WTC11 (cell line): ENCODE measurements around the gene B4GAT1. TPM values are rescaled to one million over a fixed set of nuclear protein-coding genes. Genes with fewer than 3 reads are reported as not detected.

Source experiments
- ATAC-seq: fragments of 200-7000 bp; cut with Tn5 transposase; 2 replicates; pipeline ENCODE4 v1.10.0; 2021; ENCODE audit warnings: mild to moderate bottlenecking, moderate library complexity
- CTCF ChIA-PET: fragments of 300-600 bp; sonication (Branson Sonifier 250); formaldehyde crosslinking; loops from one replicate; lab custom pipeline; 2021; ENCODE audit warnings: antibody characterized with exemption; lab: Charles Lee
- POLR2A ChIA-PET: fragments of 350-600 bp; sonication (Branson Sonifier 250); formaldehyde crosslinking; loops from one replicate; lab custom pipeline; 2021; ENCODE audit warnings: antibody characterized with exemption; lab: Charles Lee
- DNase-seq: peaks from one replicate; pipeline ENCODE4 v3.0.0; 2021; ENCODE audit warnings: low spot score
- H3K27ac Mint-ChIP-seq: 2 replicates; pipeline ENCODE4 v1.8.0; 2021; ENCODE audit warnings: mixed read lengths
- H3K27me3 Mint-ChIP-seq: 2 replicates; pipeline ENCODE4 v1.8.0; 2021; ENCODE audit warnings: low read depth, mild to moderate bottlenecking, moderate library complexity, mixed read lengths
- H3K36me3 Mint-ChIP-seq: 2 replicates; pipeline ENCODE4 v1.8.0; 2021; ENCODE audit warnings: mixed read lengths
- H3K4me1 Mint-ChIP-seq: 2 replicates; pipeline ENCODE4 v1.8.0; 2022; ENCODE audit warnings: mixed read lengths
- H3K4me3 Mint-ChIP-seq: 2 replicates; pipeline ENCODE4 v1.8.0; 2021; ENCODE audit warnings: mild to moderate bottlenecking, moderate library complexity, mixed read lengths
- H3K9me3 Mint-ChIP-seq: 2 replicates; pipeline ENCODE4 v1.8.0; 2021; ENCODE audit warnings: mixed read lengths
- ARID4B ChIP-seq: sonication (generic); formaldehyde crosslinking; IDR thresholded peaks from 2 replicates; pipeline ENCODE4 v1.8.0; 2023; ENCODE audit warnings: missing genetic modification reagents, mild to moderate bottlenecking, borderline replicate concordance
- ETV6 ChIP-seq: sonication (generic); formaldehyde crosslinking; IDR thresholded peaks from 2 replicates; pipeline ENCODE4 v1.8.1; 2022; ENCODE audit warnings: mild to moderate bottlenecking, missing genetic modification reagents
- FOXP1 ChIP-seq: sonication (generic); formaldehyde crosslinking; IDR thresholded peaks from 2 replicates; pipeline ENCODE4 v1.8.0; 2022; ENCODE audit warnings: missing genetic modification reagents, mild to moderate bottlenecking, moderate library complexity, borderline replicate concordance
- KAT7 ChIP-seq: sonication (generic); formaldehyde crosslinking; IDR thresholded peaks from 2 replicates; pipeline ENCODE4 v1.8.1; 2023; ENCODE audit warnings: missing genetic modification reagents, mild to moderate bottlenecking, borderline replicate concordance
- ZNF121 ChIP-seq: sonication (generic); formaldehyde crosslinking; IDR thresholded peaks from 2 replicates; pipeline ENCODE4 v1.8.0; 2023; ENCODE audit warnings: missing genetic modification reagents
- ZNF232 ChIP-seq: sonication (generic); formaldehyde crosslinking; IDR thresholded peaks from 2 replicates; pipeline ENCODE4 v1.8.0; 2022; ENCODE audit warnings: mild to moderate bottlenecking, missing genetic modification reagents
- ZNF512 ChIP-seq: sonication (generic); formaldehyde crosslinking; IDR thresholded peaks from 2 replicates; pipeline ENCODE4 v1.8.1; 2022; ENCODE audit warnings: missing genetic modification reagents, borderline replicate concordance
- total RNA-seq: library from RNA; stranded (reverse); gene quantifications from 3 replicates; pipeline ENCODE4 v1.2.3, GENCODE V29; 2021
- TF ChIP-seq, protein P1 (sequence below): sonication (generic); formaldehyde crosslinking; IDR thresholded peaks from 2 replicates; pipeline ENCODE4 v1.8.1; 2023; ENCODE audit warnings: mild to moderate bottlenecking, missing genetic modification reagents
- TF ChIP-seq, protein P2 (sequence below): sonication (generic); formaldehyde crosslinking; IDR thresholded peaks from 2 replicates; pipeline ENCODE4 v1.8.1; 2023; ENCODE audit warnings: mild to moderate bottlenecking, missing genetic modification reagents
- TF ChIP-seq, protein P3 (sequence below): sonication (generic); formaldehyde crosslinking; IDR thresholded peaks from 2 replicates; pipeline ENCODE4 v1.8.1; 2023; ENCODE audit warnings: mild to moderate bottlenecking, missing genetic modification reagents, borderline replicate concordance
- TF ChIP-seq, protein P4 (sequence below): fragments of 250-450 bp; sonication (Bioruptor Pico); conservative IDR thresholded peaks from 2 replicates; pipeline ENCODE4 v1.9.0; 2021; ENCODE audit warnings: mild to moderate bottlenecking
- TF ChIP-seq, protein P5 (sequence below): sonication (generic); formaldehyde crosslinking; IDR thresholded peaks from 2 replicates; pipeline ENCODE4 v1.8.1; 2023; ENCODE audit warnings: mild to moderate bottlenecking, moderate library complexity, missing genetic modification reagents

The B4GAT1 gene
- total RNA-seq, 1 experiment from 2014 or later = 34.1 TPM

- peak; percentile 83; the same call in 1 of the 2 replicates for TF ChIP-seq ZNF232 (CRISPR knock-in tag)
- TF ChIP-seq ARID4B (CRISPR knock-in tag) = peak; percentile 52; the same call in 1 of the 2 replicates
- TF ChIP-seq ETV6 = peak; percentile 67; the same call in 1 of the 2 replicates
- TF ChIP-seq FOXP1 = peak; percentile 93
- no peak for TF ChIP-seq ZNF512 (CRISPR knock-in tag)
- TF ChIP-seq, protein P1, sequence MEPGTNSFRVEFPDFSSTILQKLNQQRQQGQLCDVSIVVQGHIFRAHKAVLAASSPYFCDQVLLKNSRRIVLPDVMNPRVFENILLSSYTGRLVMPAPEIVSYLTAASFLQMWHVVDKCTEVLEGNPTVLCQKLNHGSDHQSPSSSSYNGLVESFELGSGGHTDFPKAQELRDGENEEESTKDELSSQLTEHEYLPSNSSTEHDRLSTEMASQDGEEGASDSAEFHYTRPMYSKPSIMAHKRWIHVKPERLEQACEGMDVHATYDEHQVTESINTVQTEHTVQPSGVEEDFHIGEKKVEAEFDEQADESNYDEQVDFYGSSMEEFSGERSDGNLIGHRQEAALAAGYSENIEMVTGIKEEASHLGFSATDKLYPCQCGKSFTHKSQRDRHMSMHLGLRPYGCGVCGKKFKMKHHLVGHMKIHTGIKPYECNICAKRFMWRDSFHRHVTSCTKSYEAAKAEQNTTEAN (CRISPR knock-in tag) = 0 out of 2 replicates have a peak, but pooled peaks have one; percentile 61
- TF ChIP-seq, protein P2, sequence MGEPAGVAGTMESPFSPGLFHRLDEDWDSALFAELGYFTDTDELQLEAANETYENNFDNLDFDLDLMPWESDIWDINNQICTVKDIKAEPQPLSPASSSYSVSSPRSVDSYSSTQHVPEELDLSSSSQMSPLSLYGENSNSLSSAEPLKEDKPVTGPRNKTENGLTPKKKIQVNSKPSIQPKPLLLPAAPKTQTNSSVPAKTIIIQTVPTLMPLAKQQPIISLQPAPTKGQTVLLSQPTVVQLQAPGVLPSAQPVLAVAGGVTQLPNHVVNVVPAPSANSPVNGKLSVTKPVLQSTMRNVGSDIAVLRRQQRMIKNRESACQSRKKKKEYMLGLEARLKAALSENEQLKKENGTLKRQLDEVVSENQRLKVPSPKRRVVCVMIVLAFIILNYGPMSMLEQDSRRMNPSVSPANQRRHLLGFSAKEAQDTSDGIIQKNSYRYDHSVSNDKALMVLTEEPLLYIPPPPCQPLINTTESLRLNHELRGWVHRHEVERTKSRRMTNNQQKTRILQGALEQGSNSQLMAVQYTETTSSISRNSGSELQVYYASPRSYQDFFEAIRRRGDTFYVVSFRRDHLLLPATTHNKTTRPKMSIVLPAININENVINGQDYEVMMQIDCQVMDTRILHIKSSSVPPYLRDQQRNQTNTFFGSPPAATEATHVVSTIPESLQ (CRISPR knock-in tag) = no peak
- no peak for TF ChIP-seq KAT7
- TF ChIP-seq, protein P3, sequence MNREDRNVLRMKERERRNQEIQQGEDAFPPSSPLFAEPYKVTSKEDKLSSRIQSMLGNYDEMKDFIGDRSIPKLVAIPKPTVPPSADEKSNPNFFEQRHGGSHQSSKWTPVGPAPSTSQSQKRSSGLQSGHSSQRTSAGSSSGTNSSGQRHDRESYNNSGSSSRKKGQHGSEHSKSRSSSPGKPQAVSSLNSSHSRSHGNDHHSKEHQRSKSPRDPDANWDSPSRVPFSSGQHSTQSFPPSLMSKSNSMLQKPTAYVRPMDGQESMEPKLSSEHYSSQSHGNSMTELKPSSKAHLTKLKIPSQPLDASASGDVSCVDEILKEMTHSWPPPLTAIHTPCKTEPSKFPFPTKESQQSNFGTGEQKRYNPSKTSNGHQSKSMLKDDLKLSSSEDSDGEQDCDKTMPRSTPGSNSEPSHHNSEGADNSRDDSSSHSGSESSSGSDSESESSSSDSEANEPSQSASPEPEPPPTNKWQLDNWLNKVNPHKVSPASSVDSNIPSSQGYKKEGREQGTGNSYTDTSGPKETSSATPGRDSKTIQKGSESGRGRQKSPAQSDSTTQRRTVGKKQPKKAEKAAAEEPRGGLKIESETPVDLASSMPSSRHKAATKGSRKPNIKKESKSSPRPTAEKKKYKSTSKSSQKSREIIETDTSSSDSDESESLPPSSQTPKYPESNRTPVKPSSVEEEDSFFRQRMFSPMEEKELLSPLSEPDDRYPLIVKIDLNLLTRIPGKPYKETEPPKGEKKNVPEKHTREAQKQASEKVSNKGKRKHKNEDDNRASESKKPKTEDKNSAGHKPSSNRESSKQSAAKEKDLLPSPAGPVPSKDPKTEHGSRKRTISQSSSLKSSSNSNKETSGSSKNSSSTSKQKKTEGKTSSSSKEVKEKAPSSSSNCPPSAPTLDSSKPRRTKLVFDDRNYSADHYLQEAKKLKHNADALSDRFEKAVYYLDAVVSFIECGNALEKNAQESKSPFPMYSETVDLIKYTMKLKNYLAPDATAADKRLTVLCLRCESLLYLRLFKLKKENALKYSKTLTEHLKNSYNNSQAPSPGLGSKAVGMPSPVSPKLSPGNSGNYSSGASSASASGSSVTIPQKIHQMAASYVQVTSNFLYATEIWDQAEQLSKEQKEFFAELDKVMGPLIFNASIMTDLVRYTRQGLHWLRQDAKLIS (CRISPR knock-in tag) = no peak
- peak; percentile 66; the same call in 1 of the 2 replicates for TF ChIP-seq ZNF121 (CRISPR knock-in tag)
Measured at GRCh38 chr11:66311965-66312548, 35.4 kb downstream of the B4GAT1 start (continued).

GRCh38 chr11:66311470-66311964 lies 35.9 kb downstream of the B4GAT1 start:
- Mint-ChIP-seq H3K27ac (peak overlapping the region; percentile 99), H3K9me3 (no peaks in the 10 kb centered on the region), H3K27me3 (peaks cover 9% of the 10 kb centered on the region), H3K4me3 (peak overlapping the region; percentile 87), H3K36me3 (no peaks in the 10 kb centered on the region), H3K4me1 (peaks cover 13% of the 10 kb centered on the region)
- DNase-seq (no peak), ATAC-seq (no peak)
- TF ChIP-seq, protein P4, sequence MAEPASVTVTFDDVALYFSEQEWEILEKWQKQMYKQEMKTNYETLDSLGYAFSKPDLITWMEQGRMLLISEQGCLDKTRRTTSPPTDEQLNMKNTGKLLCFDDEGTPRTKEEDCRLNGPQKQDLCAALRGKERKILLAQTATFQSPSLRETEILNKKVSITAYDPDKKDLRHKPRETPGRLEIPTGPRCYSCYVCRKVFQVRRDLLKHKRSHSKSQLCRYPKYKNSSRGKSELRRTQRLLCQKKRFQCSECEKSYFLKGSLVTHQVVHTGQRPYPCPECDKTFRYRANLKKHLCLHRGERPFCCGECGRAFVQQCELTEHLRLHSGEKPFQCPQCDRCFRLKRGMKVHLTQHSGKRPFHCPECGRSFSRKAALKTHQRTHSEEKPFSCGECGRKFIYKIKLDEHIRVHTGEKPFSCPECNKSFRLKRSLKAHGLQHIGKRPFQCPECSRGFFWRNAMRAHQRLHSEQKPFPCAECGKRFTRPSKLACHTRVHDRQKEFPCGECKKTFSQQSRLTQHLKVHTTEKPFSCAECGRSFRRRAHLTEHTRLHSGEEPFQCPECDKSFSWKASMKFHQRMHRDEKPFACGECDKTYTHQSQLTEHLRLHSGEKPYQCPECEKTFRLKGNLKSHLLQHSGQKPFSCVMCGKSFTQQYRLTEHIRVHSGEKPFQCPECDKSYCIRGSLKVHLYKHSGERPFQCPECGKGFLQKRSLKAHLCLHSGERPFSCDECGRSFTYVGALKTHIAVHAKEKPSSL (CRISPR knock-in tag) = no peak
- TF ChIP-seq FOXP1 = no peak
- TF ChIP-seq, protein P5, sequence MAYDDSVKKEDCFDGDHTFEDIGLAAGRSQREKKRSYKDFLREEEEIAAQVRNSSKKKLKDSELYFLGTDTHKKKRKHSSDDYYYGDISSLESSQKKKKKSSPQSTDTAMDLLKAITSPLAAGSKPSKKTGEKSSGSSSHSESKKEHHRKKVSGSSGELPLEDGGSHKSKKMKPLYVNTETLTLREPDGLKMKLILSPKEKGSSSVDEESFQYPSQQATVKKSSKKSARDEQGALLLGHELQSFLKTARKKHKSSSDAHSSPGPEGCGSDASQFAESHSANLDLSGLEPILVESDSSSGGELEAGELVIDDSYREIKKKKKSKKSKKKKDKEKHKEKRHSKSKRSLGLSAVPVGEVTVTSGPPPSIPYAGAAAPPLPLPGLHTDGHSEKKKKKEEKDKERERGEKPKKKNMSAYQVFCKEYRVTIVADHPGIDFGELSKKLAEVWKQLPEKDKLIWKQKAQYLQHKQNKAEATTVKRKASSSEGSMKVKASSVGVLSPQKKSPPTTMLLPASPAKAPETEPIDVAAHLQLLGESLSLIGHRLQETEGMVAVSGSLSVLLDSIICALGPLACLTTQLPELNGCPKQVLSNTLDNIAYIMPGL = no peak
- POLR2A ChIA-PET = interaction anchor here (0.7 to 2.8 kb wide), 8 partner anchors 11 to 110 kb away, joined by 3 to 14 read pairs (median 5); partner anchors contain the start of genes RIN1 and YIF1A
- CTCF ChIA-PET = interaction anchor here (0.6 to 5.8 kb wide), 35 partner anchors 11 to 710 kb away, joined by 3 to 319 read pairs (median 9); partner anchors contain the start of genes B4GAT1, MRPL11, RAB1B and RIN1
